ENCODE results near the gene IFNL3. TPM values are rescaled to one million over a fixed set of nuclear protein-coding genes. Genes with fewer than 3 reads are reported as not detected.
"Not testable (repeated sequence)": the region's sequence is repeated elsewhere in the genome, so short reads cannot be mapped to it uniquely, and the experiment has no call there.

IFNL3 gene
- total RNA-seq, 2 donors from 2014 or later = not detected

- no peak for DNase-seq
- intact Hi-C loops (cut with DNase I) = no loop called here
Observed at GRCh38 chr19:39254531-39255345, 9.9 kb upstream of the IFNL3 start.

GRCh38 chr19:39253374-39254149, 8.8 kb upstream of the IFNL3 start:
- DNase-seq (no peak), ATAC-seq (no peak)
- intact Hi-C loops (cut with DNase I) = no loop called here

More at GRCh38 chr19:39254531-39255345, 9.9 kb upstream of the IFNL3 start:
- ATAC-seq = no peak

- DNase-seq = no peak
- ATAC-seq = no peak
- intact Hi-C loops (cut with DNase I) = no loop called here
Observed at GRCh38 chr19:39252458-39252857, 7.7 kb upstream of the IFNL3 start.

- no peak for ATAC-seq
- intact Hi-C loops (cut with DNase I) = no loop called here
- DNase-seq = no peak
Observed at GRCh38 chr19:39251846-39252245, 7.0 kb upstream of the IFNL3 start.

- DNase-seq = no peak
- no peak for ATAC-seq
- intact Hi-C loops (cut with DNase I) = no loop called here
Observed at GRCh38 chr19:39251081-39251480, 6.3 kb upstream of the IFNL3 start.

GRCh38 chr19:39248806-39249205, 4.0 kb upstream of the IFNL3 start, which contains the start of gene IFNL4:
Gene IFNL4 (minus strand): TSS chr19:39248856.
- intact Hi-C loops (cut with DNase I) = no loop called here
- DNase-seq (no peak), ATAC-seq (no peak)

GRCh38 chr19:39247701-39248664, 3.2 kb upstream of the IFNL3 start:
- DNase-seq (no peak), ATAC-seq (peak; percentile 41 to 75)
- intact Hi-C loops (cut with DNase I) = no loop called here

- peak; percentile 34 to 84 for ATAC-seq
- intact Hi-C loops (cut with DNase I) = no loop called here
- DNase-seq = peak; percentile 53
Observed at GRCh38 chr19:39246951-39247669, 2.3 kb upstream of the IFNL3 start.

GRCh38 chr19:39245166-39245565, 360 bp upstream of the IFNL3 start:
- DNase-seq; ATAC-seq; intact Hi-C loops (cut with DNase I): not testable (repeated sequence)

GRCh38 chr19:39243741-39244140, 1.1 kb downstream of the IFNL3 start:
- intact Hi-C loops (cut with DNase I); ATAC-seq; DNase-seq: not testable (repeated sequence)

GRCh38 chr19:39240421-39240820, 4.4 kb downstream of the IFNL3 start:
- intact Hi-C loops (cut with DNase I) = no loop called here
- ATAC-seq (no peak), DNase-seq (no peak)

- intact Hi-C loops (cut with DNase I) = no loop called here
- DNase-seq (no peak), ATAC-seq (no peak)
Observed at GRCh38 chr19:39238944-39239343, 5.9 kb downstream of the IFNL3 start.

- no peak for DNase-seq
- no peak for ATAC-seq
- intact Hi-C loops (cut with DNase I) = no loop called here
Observed at GRCh38 chr19:39238209-39238608, 6.6 kb downstream of the IFNL3 start.

GRCh38 chr19:39237200-39238184, 7.3 kb downstream of the IFNL3 start:
- intact Hi-C loops (cut with DNase I) = no loop called here
- no peak for DNase-seq
- peak in 1 of 2 donors; percentile 49 for ATAC-seq

GRCh38 chr19:39236527-39236926, 8.3 kb downstream of the IFNL3 start:
- intact Hi-C loops (cut with DNase I) = no loop called here
- DNase-seq (no peak), ATAC-seq (no peak)

- DNase-seq = no peak
- intact Hi-C loops (cut with DNase I) = no loop called here
- ATAC-seq = no peak
Observed at GRCh38 chr19:39232708-39233107, 12.1 kb downstream of the IFNL3 start.

GRCh38 chr19:39230096-39230764, 14.6 kb downstream of the IFNL3 start:
- DNase-seq (no peak), ATAC-seq (no peak)
- intact Hi-C loops (cut with DNase I) = no loop called here

Data from left cardiac atrium (tissue), 4 donors.